HepG2 (cell line): ENCODE results near the gene ESPNL. TPM values are rescaled to one million over a fixed set of nuclear protein-coding genes. Genes with fewer than 3 reads are reported as not detected.

Experiments used
- HNF4G ChIP-seq, 2 experiments: sonication (generic) in 1 of 2; formaldehyde crosslinking in 1 of 2; IDR thresholded peaks; 2 replicates each; pipeline versions ENCODE4 v1.4.0 to v1.6.1; 2011 to 2020; ENCODE audit warnings: borderline replicate concordance in 2 of 2, low read depth in 2 of 2, mild to moderate bottlenecking in 2 of 2, low read length in 1 of 2, missing genetic modification reagents in 1 of 2, moderate library complexity in 1 of 2
- IRX3 ChIP-seq: sonication (generic); formaldehyde crosslinking; IDR thresholded peaks from 2 replicates; pipeline ENCODE4 v1.8.1; 2023; ENCODE audit warnings: mild to moderate bottlenecking, low read depth, missing genetic modification reagents, borderline replicate concordance
- KAT7 ChIP-seq: IDR thresholded peaks from 2 replicates; pipeline ENCODE4 v1.6.1; 2018; ENCODE audit warnings: borderline replicate concordance, missing compliant biosample characterization
- KLF15 ChIP-seq: sonication (generic); formaldehyde crosslinking; IDR thresholded peaks from 2 replicates; pipeline ENCODE4 v1.8.1; 2023; ENCODE audit warnings: borderline replicate concordance, mild to moderate bottlenecking, inconsistent platforms, missing genetic modification reagents, mixed read lengths
- NR2F2 ChIP-seq: IDR thresholded peaks from 2 replicates; pipeline ENCODE4 v1.6.1; 2012; ENCODE audit warnings: low read depth, inconsistent platforms, borderline replicate concordance
- POGZ ChIP-seq: sonication (generic); formaldehyde crosslinking; IDR thresholded peaks from 2 replicates; pipeline ENCODE4 v1.4.0; 2020; ENCODE audit warnings: mild to moderate bottlenecking, missing genetic modification reagents
- RBM39 ChIP-seq: fragments of 200-400 bp; formaldehyde crosslinking; IDR thresholded peaks from one replicate; pipeline ENCODE4 v1.6.1; 2018; ENCODE audit warnings: antibody characterized with exemption, mild to moderate bottlenecking, low read depth, low read length; ENCODE audit not compliant: poor library complexity, severe bottlenecking
- SIX4 ChIP-seq: sonication (generic); formaldehyde crosslinking; IDR thresholded peaks from 2 replicates; pipeline ENCODE4 v1.4.0; 2020; ENCODE audit warnings: missing genetic modification reagents
- SMAD3 ChIP-seq: sonication (generic); formaldehyde crosslinking; IDR thresholded peaks from 2 replicates; pipeline ENCODE4 v1.4.0; 2020; ENCODE audit warnings: missing genetic modification reagents
- YY1 ChIP-seq: IDR thresholded peaks from 2 replicates; pipeline ENCODE4 v1.6.1; 2011; ENCODE audit warnings: low read length, low read depth, moderate library complexity, mild to moderate bottlenecking; ENCODE audit not compliant: insufficient read depth, insufficient replicate concordance
- ZNF256 ChIP-seq: sonication (generic); formaldehyde crosslinking; conservative IDR thresholded peaks from 2 replicates; pipeline ENCODE4 v1.4.0; 2020; ENCODE audit warnings: missing genetic modification reagents
- ZNF329 ChIP-seq: sonication (generic); formaldehyde crosslinking; IDR thresholded peaks from 2 replicates; pipeline ENCODE4 v1.9.0; 2021; ENCODE audit warnings: low read depth, mild to moderate bottlenecking, missing genetic modification reagents
- ZNF776 ChIP-seq: sonication (generic); formaldehyde crosslinking; IDR thresholded peaks from 2 replicates; pipeline ENCODE4 v1.4.0; 2020; ENCODE audit warnings: mild to moderate bottlenecking, missing genetic modification reagents
- polyA plus RNA-seq, 8 experiments: library from polyadenylated mRNA; depleted of rRNA in 3 of 8; stranded (reverse) in 7 of 8; unstranded in 1 of 8; fragments of >200 nt; fragmentation: Illumina TruSeq in 4 of 8; extraction: Trizol in 4 of 8; gene quantifications; 2 replicates each; pipeline versions ENCODE4 v1.2.1 to v1.2.3, GENCODE V29; 2011 to 2016; ENCODE audit warnings: low read depth in 4 of 8, missing spikeins in 1 of 8, mixed read lengths in 1 of 8; ENCODE audit not compliant: insufficient read depth in 1 of 8
- total RNA-seq, 5 experiments: library from RNA; depleted of rRNA; stranded (reverse); fragments of >200 nt; fragmentation: Illumina TruSeq; extraction: Trizol; gene quantifications; 2 replicates each; pipeline ENCODE4 v1.2.3, GENCODE V29; 2016; ENCODE audit warnings: low read depth in 1 of 5
- TF ChIP-seq, protein P1 (sequence below): sonication (generic); formaldehyde crosslinking; IDR thresholded peaks from 2 replicates; pipeline ENCODE4 v1.5.0; 2020; ENCODE audit warnings: missing genetic modification reagents, mild to moderate bottlenecking, borderline replicate concordance
- TF ChIP-seq, protein P2 (sequence below): sonication (generic); formaldehyde crosslinking; IDR thresholded peaks from 2 replicates; pipeline ENCODE4 v1.4.0; 2020; ENCODE audit warnings: missing genetic modification reagents
- TF ChIP-seq, protein P3 (sequence below): sonication (generic); formaldehyde crosslinking; IDR thresholded peaks from 2 replicates; pipeline ENCODE4 v1.4.0; 2020; ENCODE audit warnings: missing genetic modification reagents
- TF ChIP-seq, protein P4 (sequence below): sonication (generic); formaldehyde crosslinking; IDR thresholded peaks from 2 replicates; pipeline ENCODE4 v1.5.1; 2020; ENCODE audit warnings: missing genetic modification reagents, mild to moderate bottlenecking, borderline replicate concordance
- TF ChIP-seq, protein P5 (sequence below): sonication (generic); formaldehyde crosslinking; IDR thresholded peaks from 2 replicates; pipeline ENCODE4 v1.5.1; 2020; ENCODE audit warnings: mild to moderate bottlenecking, missing genetic modification reagents, moderate library complexity

Gene ESPNL
- total and polyA plus RNA-seq, 2 of the 13 experiments (the other 11 are each of a cell fraction or from before 2014, with no cell fraction given): 0.45 to 0.80 TPM

DNA sequence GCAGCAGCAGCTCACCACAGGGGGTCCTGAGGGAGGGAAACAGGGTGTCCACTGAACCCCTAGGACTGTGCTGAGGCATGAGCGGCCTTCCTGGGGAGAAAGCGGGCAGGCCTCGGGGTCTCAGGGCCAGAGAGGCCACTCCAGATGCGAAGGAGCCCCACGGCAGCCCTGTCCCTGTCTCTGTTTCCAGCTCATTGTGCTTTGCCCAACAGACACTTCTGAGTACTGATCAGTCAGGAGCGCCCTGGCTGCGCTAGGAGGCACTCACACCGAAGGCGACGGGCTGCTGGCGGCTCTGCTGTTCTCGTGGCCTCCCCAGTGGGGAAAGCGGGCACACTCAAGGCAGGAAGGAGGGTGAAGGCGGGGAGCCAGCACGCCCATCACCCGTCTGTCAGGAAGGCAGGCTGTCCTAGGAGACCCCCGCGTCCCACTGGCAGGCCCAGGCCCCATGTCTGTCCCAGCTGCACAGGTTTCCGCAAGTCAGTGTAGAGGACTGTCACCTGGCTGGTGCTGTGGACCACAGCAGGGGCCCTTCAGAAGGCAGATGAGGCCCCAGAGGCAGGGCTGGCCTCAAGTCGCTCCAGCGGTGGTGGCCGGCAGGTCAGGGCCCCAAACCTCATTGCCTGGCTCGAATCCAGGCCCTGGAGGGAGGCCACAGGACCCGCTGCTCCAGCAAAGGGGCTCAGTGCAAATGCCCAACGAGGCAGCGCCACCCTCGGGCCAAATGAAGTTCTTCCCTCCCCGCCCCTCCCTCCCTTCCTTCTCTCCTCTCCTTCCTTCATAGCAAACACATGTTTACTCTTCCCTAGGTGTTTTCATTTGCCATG is 6.8 kb downstream of the ESPNL start (continued):
- TF ChIP-seq IRX3 (CRISPR knock-in tag): no peak
- no peak for TF ChIP-seq KLF15 (CRISPR knock-in tag)
- TF ChIP-seq, protein P1, sequence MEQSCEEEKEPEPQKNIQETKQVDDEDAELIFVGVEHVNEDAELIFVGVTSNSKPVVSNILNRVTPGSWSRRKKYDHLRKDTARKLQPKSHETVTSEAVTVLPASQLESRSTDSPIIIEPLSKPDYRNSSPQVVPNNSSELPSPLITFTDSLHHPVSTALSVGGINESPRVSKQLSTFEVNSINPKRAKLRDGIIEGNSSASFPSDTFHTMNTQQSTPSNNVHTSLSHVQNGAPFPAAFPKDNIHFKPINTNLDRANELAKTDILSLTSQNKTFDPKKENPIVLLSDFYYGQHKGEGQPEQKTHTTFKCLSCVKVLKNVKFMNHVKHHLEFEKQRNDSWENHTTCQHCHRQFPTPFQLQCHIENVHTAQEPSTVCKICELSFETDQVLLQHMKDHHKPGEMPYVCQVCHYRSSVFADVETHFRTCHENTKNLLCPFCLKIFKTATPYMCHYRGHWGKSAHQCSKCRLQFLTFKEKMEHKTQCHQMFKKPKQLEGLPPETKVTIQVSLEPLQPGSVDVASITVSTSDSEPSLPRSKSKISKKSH: no peak
- no peak for TF ChIP-seq SIX4
- TF ChIP-seq RBM39: peak; percentile 22
- TF ChIP-seq, protein P2, sequence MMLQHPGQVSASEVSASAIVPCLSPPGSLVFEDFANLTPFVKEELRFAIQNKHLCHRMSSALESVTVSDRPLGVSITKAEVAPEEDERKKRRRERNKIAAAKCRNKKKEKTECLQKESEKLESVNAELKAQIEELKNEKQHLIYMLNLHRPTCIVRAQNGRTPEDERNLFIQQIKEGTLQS (CRISPR knock-in tag): no peak
- TF ChIP-seq NR2F2: no peak
- 0 out of 2 replicates have a peak, but pooled peaks have one; percentile 56 for TF ChIP-seq KAT7 (CRISPR knock-in tag)
- TF ChIP-seq ZNF256 (CRISPR knock-in tag): no peak
- TF ChIP-seq, protein P3, sequence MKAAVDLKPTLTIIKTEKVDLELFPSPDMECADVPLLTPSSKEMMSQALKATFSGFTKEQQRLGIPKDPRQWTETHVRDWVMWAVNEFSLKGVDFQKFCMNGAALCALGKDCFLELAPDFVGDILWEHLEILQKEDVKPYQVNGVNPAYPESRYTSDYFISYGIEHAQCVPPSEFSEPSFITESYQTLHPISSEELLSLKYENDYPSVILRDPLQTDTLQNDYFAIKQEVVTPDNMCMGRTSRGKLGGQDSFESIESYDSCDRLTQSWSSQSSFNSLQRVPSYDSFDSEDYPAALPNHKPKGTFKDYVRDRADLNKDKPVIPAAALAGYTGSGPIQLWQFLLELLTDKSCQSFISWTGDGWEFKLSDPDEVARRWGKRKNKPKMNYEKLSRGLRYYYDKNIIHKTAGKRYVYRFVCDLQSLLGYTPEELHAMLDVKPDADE (CRISPR knock-in tag): no peak
- peak; percentile 34; the same call in 1 of the 2 replicates for TF ChIP-seq ZNF776 (CRISPR knock-in tag)
- TF ChIP-seq, protein P4, sequence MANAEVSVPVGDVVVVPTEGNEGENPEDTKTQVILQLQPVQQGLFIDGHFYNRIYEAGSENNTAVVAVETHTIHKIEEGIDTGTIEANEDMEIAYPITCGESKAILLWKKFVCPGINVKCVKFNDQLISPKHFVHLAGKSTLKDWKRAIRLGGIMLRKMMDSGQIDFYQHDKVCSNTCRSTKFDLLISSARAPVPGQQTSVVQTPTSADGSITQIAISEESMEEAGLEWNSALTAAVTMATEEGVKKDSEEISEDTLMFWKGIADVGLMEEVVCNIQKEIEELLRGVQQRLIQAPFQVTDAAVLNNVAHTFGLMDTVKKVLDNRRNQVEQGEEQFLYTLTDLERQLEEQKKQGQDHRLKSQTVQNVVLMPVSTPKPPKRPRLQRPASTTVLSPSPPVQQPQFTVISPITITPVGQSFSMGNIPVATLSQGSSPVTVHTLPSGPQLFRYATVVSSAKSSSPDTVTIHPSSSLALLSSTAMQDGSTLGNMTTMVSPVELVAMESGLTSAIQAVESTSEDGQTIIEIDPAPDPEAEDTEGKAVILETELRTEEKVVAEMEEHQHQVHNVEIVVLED (CRISPR knock-in tag): no peak
- TF ChIP-seq HNF4G (IDR thresholded peaks at IDR 0.05; ENCODE audit: borderline replicate concordance, low read depth, low read length): no peak
- TF ChIP-seq HNF4G (CRISPR knock-in tag; IDR thresholded peaks at IDR 0.05; ENCODE audit: borderline replicate concordance, low read depth): peak; percentile 19; the same call in 1 of the 2 replicates
- TF ChIP-seq ZNF329 (CRISPR knock-in tag): no peak
- TF ChIP-seq, protein P5, sequence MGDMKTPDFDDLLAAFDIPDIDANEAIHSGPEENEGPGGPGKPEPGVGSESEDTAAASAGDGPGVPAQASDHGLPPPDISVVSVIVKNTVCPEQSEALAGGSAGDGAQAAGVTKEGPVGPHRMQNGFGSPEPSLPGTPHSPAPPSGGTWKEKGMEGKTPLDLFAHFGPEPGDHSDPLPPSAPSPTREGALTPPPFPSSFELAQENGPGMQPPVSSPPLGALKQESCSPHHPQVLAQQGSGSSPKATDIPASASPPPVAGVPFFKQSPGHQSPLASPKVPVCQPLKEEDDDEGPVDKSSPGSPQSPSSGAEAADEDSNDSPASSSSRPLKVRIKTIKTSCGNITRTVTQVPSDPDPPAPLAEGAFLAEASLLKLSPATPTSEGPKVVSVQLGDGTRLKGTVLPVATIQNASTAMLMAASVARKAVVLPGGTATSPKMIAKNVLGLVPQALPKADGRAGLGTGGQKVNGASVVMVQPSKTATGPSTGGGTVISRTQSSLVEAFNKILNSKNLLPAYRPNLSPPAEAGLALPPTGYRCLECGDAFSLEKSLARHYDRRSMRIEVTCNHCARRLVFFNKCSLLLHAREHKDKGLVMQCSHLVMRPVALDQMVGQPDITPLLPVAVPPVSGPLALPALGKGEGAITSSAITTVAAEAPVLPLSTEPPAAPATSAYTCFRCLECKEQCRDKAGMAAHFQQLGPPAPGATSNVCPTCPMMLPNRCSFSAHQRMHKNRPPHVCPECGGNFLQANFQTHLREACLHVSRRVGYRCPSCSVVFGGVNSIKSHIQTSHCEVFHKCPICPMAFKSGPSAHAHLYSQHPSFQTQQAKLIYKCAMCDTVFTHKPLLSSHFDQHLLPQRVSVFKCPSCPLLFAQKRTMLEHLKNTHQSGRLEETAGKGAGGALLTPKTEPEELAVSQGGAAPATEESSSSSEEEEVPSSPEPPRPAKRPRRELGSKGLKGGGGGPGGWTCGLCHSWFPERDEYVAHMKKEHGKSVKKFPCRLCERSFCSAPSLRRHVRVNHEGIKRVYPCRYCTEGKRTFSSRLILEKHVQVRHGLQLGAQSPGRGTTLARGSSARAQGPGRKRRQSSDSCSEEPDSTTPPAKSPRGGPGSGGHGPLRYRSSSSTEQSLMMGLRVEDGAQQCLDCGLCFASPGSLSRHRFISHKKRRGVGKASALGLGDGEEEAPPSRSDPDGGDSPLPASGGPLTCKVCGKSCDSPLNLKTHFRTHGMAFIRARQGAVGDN (CRISPR knock-in tag): no peak; the same call in 1 of the 2 replicates
- no peak for TF ChIP-seq SMAD3
- TF ChIP-seq POGZ (CRISPR knock-in tag): peak; percentile 18; the same call in 1 of the 2 replicates
- no peak for TF ChIP-seq YY1
